Endothelial cell of umbilical vein (primary cell): ENCODE measurements around the gene ATF6B. TPM values are rescaled to one million over a fixed set of nuclear protein-coding genes. Genes with fewer than 3 reads are reported as not detected.
A peak's percentile ranks its signal among the peaks of the same experiment; 100 is the strongest.

Source experiments
- BruUV-seq: library from RNA; stranded (reverse); fragments of 400-500 nt; replicated peaks from 2 replicates; lab custom pipeline; 2021; lab: Mats Ljungman, UMichigan
- CTCF ChIA-PET: fragments of 300-600, 350-600 bp; sonication (Branson Sonifier 250); formaldehyde crosslinking; loops from one replicate; lab custom pipeline; 2021; ENCODE audit warnings: antibody characterized with exemption, inconsistent platforms; lab: Charles Lee
- POLR2A ChIA-PET: fragments of 300-600, 350-600 bp; sonication (Branson Sonifier 250); formaldehyde crosslinking; loops from one replicate; lab custom pipeline; 2021; ENCODE audit warnings: antibody characterized with exemption, inconsistent platforms; lab: Charles Lee
- DNase-seq: peaks from one replicate; pipeline ENCODE4 v3.0.0-alpha.2; 2011; ENCODE audit warnings: low read depth, low spot score
- FAIRE-seq: peaks from 2 replicates; lab custom pipeline; 2011; peaks lifted over from hg19 to GRCh38; lab: Jason Lieb, UNC
- H2AFZ ChIP-seq: 2 replicates; pipeline ENCODE4 v1.6.0; 2012; ENCODE audit warnings: low read depth, low read length, control low read depth, inconsistent platforms
- H3K27ac ChIP-seq: 2 replicates; pipeline ENCODE4 v1.5.1; 2011; ENCODE audit warnings: low read depth, mild to moderate bottlenecking, control low read depth, low read length, moderate library complexity; ENCODE audit not compliant: insufficient read depth
- H3K27me3 ChIP-seq, 2 experiments: 2 replicates each; pipeline versions ENCODE4 v1.6.0 to v1.6.1; 2011; ENCODE audit warnings: low read length in 2 of 2, mixed read lengths in 1 of 2; ENCODE audit not compliant: control insufficient read depth in 2 of 2, insufficient read depth in 2 of 2
- H3K36me3 ChIP-seq, 2 experiments: 2 replicates in 1 of 2; 3 replicates in 1 of 2; pipeline ENCODE4 v1.5.1; 2011; ENCODE audit warnings: low read length in 2 of 2, mild to moderate bottlenecking in 1 of 2, moderate library complexity in 1 of 2; ENCODE audit not compliant: control insufficient read depth in 2 of 2, insufficient read depth in 2 of 2; ENCODE audit errors: extremely low read depth in 1 of 2
- H3K4me1 ChIP-seq: 3 replicates; pipeline ENCODE4 v1.5.1; 2011; ENCODE audit warnings: mild to moderate bottlenecking, low read length; ENCODE audit not compliant: control insufficient read depth, insufficient read depth; ENCODE audit errors: extremely low read depth
- H3K4me2 ChIP-seq: 2 replicates; pipeline ENCODE4 v1.6.1; 2011; ENCODE audit warnings: low read length, control low read depth, mixed read lengths; ENCODE audit not compliant: insufficient read depth
- H3K4me3 ChIP-seq, 3 experiments: fragments of 200-600 bp in 1 of 3; sonication (generic), shearing (Covaris generic) in 1 of 3; replicated peaks in 1 of 3; 2 replicates each; pipeline ENCODE4 v1.5.1; 2011 to 2016; ENCODE audit warnings: control low read depth in 3 of 3, low read length in 3 of 3, mild to moderate bottlenecking in 2 of 3, inconsistent platforms in 1 of 3, low read depth in 1 of 3, moderate library complexity in 1 of 3; ENCODE audit not compliant: insufficient read depth in 1 of 3
- H3K79me2 ChIP-seq: 2 replicates; pipeline ENCODE4 v1.6.0; 2012; ENCODE audit warnings: low read length, inconsistent platforms; ENCODE audit not compliant: control insufficient read depth, insufficient read depth
- H3K9ac ChIP-seq: replicated peaks from 2 replicates; pipeline ENCODE3; 2011; ENCODE audit warnings: low read length, control low read depth; ENCODE audit not compliant: insufficient read depth; ENCODE audit errors: extremely low read depth
- H3K9me1 ChIP-seq: replicated peaks from 3 replicates; pipeline ENCODE4 v1.6.0; 2011; ENCODE audit warnings: mild to moderate bottlenecking, low read length; ENCODE audit not compliant: control insufficient read depth, insufficient read depth; ENCODE audit errors: extremely low read depth
- H3K9me3 ChIP-seq: replicated peaks from 2 replicates; pipeline ENCODE4 v1.5.1; 2012; ENCODE audit warnings: low read length, inconsistent platforms; ENCODE audit not compliant: control insufficient read depth, insufficient read depth
- H4K20me1 ChIP-seq: replicated peaks from 2 replicates; pipeline ENCODE3; 2011; ENCODE audit warnings: mild to moderate bottlenecking, low read length; ENCODE audit not compliant: control insufficient read depth, insufficient read depth; ENCODE audit errors: extremely low read depth
- EZH2 ChIP-seq: IDR thresholded peaks from 2 replicates; pipeline ENCODE4 v1.6.1; 2012; ENCODE audit warnings: borderline replicate concordance, low read depth, mild to moderate bottlenecking, moderate library complexity, low read length, inconsistent platforms; ENCODE audit not compliant: severe bottlenecking
- FOS ChIP-seq: IDR thresholded peaks from 2 replicates; pipeline ENCODE4 v1.6.1; 2011; ENCODE audit warnings: mild to moderate bottlenecking, low read length, moderate library complexity, borderline replicate concordance; ENCODE audit not compliant: insufficient read depth
- GATA2 ChIP-seq: IDR thresholded peaks from 2 replicates; pipeline ENCODE4 v1.7.0; 2011; ENCODE audit warnings: low read depth, mild to moderate bottlenecking, moderate library complexity, mixed read lengths, low read length; ENCODE audit not compliant: insufficient read length, insufficient read depth
- JUN ChIP-seq: IDR thresholded peaks from 2 replicates; pipeline ENCODE4 v1.6.1; 2011; ENCODE audit warnings: borderline replicate concordance, low read depth; ENCODE audit not compliant: insufficient read length, insufficient read depth
- MYC ChIP-seq: IDR thresholded peaks from one replicate; pipeline ENCODE4 v1.6.1; 2011; ENCODE audit warnings: mild to moderate bottlenecking, low read depth, low read length
- POLR2A ChIP-seq: IDR thresholded peaks from 2 replicates; pipeline ENCODE4 v1.6.1; 2012; ENCODE audit warnings: low read depth, mild to moderate bottlenecking, control low read depth, low read length
- POLR2AphosphoS5 ChIP-seq: IDR thresholded peaks from 2 replicates; pipeline ENCODE4 v1.6.1; 2012; ENCODE audit warnings: low read depth, mild to moderate bottlenecking, control low read depth, low read length, moderate library complexity; ENCODE audit not compliant: insufficient read depth
- dilution Hi-C: fragments of 300-500 bp; cut with MboI; formaldehyde crosslinking; loops from one replicate; pipeline ENCODE4 v1.15.0; 2019; ENCODE audit warnings: low sequenced_read_pairs; ENCODE audit not compliant: extremely low pct_ligation_motif_present
- intact Hi-C: fragments of 100-400 bp; cut with micrococcal nuclease; formaldehyde crosslinking; loops from one replicate; pipeline ENCODE4 v1.10.0; 2022
- polyA plus RNA-seq, 4 experiments: library from polyadenylated mRNA; depleted of rRNA in 3 of 4; stranded (reverse) in 3 of 4; unstranded in 1 of 4; fragments of >200 nt; gene quantifications; 2 replicates each; pipeline versions ENCODE4 v1.2.1 to v1.2.3, GENCODE V29; 2011 to 2012; ENCODE audit warnings: missing spikeins in 1 of 4
- total RNA-seq: library from RNA; stranded (reverse); gene quantifications from 2 replicates; pipeline ENCODE4 v1.2.3, GENCODE V29; 2021
- TF ChIP-seq, protein P1 (sequence below): IDR thresholded peaks from 2 replicates; pipeline ENCODE4 v1.6.1; 2011; ENCODE audit not compliant: insufficient read depth, insufficient read length
- TF ChIP-seq, protein P2 (sequence below), 2 donors: IDR thresholded peaks; 1 replicate in 1 of 2; 2 replicates in 1 of 2; pipeline ENCODE4 v1.5.1; 2011; ENCODE audit warnings: low read length in 2 of 2, mild to moderate bottlenecking in 2 of 2, moderate library complexity in 2 of 2, control low read depth in 1 of 2, inconsistent platforms in 1 of 2, low read depth in 1 of 2; ENCODE audit not compliant: insufficient read depth in 1 of 2; ENCODE audit errors: extremely low read depth in 1 of 2

Gene ATF6B
- total and polyA plus RNA-seq, 2 donors (not counting 3 experiments of a cell fraction or from before 2014, with no cell fraction given), result 106 to 115 TPM

DNA sequence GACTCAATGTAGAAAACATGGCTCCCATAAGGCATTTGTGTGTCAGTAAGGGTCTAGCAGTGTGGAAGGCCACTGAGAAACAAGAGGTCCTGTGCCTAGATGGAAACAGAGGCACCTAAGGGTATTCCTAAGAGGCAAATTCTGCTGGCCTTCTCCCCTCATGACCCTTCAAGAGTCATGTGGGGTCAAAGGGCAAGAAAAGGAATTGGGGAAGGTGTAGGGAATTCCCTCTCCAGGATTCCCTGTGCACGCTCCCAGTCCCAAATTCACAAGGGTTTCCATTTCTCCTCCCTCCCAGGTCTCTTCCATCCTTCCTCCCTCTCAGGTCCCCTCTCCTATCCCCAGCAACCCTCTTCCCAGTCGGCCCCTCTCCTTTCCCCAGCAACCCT lies 47.3 kb upstream of the ATF6B start:
- ChIA-PET CTCF (no interaction called here), POLR2A (no interaction called here)
- H3K27ac ChIP-seq, result peak overlapping the region; percentile 47
- intact Hi-C loops, result loop anchor here (5.0 kb wide), 2 partner anchors 218 to 797 kb away; partner anchors contain the start of genes NELFE and SKIC2
- dilution Hi-C loops, result no loop called here
- no peaks in the 10 kb centered on the region for H3K9me1 ChIP-seq
- peaks cover 30% of the 10 kb centered on the region for H3K4me1 ChIP-seq
- DNase-seq, result no peak
- FAIRE-seq, result peak; percentile 12
- BruUV-seq, result no TSS peak
- H2AFZ ChIP-seq, result no peak overlapping the region
- H4K20me1 ChIP-seq, result no peaks in the 10 kb centered on the region
- H3K4me2 ChIP-seq, result peak overlapping the region; percentile 82
- no peaks in the 10 kb centered on the region for H3K9me3 ChIP-seq
- TF ChIP-seq EZH2, result no peak
- no peak for TF ChIP-seq FOS
- no peak for TF ChIP-seq JUN
- TF ChIP-seq POLR2AphosphoS5, result no peak
- TF ChIP-seq, protein P1, sequence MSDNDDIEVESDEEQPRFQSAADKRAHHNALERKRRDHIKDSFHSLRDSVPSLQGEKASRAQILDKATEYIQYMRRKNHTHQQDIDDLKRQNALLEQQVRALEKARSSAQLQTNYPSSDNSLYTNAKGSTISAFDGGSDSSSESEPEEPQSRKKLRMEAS, result no peak
- no peak for TF ChIP-seq MYC
- no peak for TF ChIP-seq POLR2A
- no peak for TF ChIP-seq GATA2
- TF ChIP-seq, protein P2, sequence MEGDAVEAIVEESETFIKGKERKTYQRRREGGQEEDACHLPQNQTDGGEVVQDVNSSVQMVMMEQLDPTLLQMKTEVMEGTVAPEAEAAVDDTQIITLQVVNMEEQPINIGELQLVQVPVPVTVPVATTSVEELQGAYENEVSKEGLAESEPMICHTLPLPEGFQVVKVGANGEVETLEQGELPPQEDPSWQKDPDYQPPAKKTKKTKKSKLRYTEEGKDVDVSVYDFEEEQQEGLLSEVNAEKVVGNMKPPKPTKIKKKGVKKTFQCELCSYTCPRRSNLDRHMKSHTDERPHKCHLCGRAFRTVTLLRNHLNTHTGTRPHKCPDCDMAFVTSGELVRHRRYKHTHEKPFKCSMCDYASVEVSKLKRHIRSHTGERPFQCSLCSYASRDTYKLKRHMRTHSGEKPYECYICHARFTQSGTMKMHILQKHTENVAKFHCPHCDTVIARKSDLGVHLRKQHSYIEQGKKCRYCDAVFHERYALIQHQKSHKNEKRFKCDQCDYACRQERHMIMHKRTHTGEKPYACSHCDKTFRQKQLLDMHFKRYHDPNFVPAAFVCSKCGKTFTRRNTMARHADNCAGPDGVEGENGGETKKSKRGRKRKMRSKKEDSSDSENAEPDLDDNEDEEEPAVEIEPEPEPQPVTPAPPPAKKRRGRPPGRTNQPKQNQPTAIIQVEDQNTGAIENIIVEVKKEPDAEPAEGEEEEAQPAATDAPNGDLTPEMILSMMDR (IDR thresholded peaks at IDR 0.05; ENCODE audit: extremely low read depth in 1 of 2, insufficient read depth in 1 of 2, low read depth in 1 of 2, low read length in 2 of 2), result no peak
- peak overlapping the region; percentile 84 for H3K9ac ChIP-seq
- H3K79me2 ChIP-seq, result peaks cover 21% of the 10 kb centered on the region
- peak overlapping the region; percentile 52 to 70 (median 62) for H3K4me3 ChIP-seq
- no peaks in the 10 kb centered on the region for H3K27me3 ChIP-seq
- H3K36me3 ChIP-seq, result peaks cover 0 to 8% of the 10 kb centered on the region in 2 experiments
